NCI-H2029 treated with DMSO at 0.1 percent for 48 hours (cell line): ENCODE data around the gene GLRX5.
"Not testable (repeated sequence)": the region's sequence is repeated elsewhere in the genome, so short reads cannot be mapped to it uniquely, and the experiment has no call there.

ENCODE experiments used
- DNase-seq: peaks from one replicate; lab custom pipeline; 2025; lab: John Stamatoyannopoulos, UW

The GLRX5 gene

GRCh38 chr14:95559203-95559602 lies 24.4 kb downstream of the GLRX5 start:
- no peak for DNase-seq

- peak; percentile 30 for DNase-seq
Observed at GRCh38 chr14:95561001-95561412, 26.2 kb downstream of the GLRX5 start.

GRCh38 chr14:95562892-95563685 lies 28.2 kb downstream of the GLRX5 start:
- no peak for DNase-seq

- DNase-seq = no peak
Observed at GRCh38 chr14:95564060-95564459, 29.2 kb downstream of the GLRX5 start.

GRCh38 chr14:95569440-95569839 lies 34.6 kb downstream of the GLRX5 start:
- DNase-seq = no peak

- no peak for DNase-seq
Observed at GRCh38 chr14:95573313-95573712, 38.5 kb downstream of the GLRX5 start.

- no peak for DNase-seq
Observed at GRCh38 chr14:95575840-95576473, 41.1 kb downstream of the GLRX5 start.

GRCh38 chr14:95577067-95577800 lies 42.4 kb downstream of the GLRX5 start:
- no peak for DNase-seq

- no peak for DNase-seq
Observed at GRCh38 chr14:95577870-95578269, 43.0 kb downstream of the GLRX5 start.

- DNase-seq = not testable (repeated sequence)
Observed at GRCh38 chr14:95583836-95584617, 49.2 kb downstream of the GLRX5 start.

GRCh38 chr14:95585953-95586620 lies 51.2 kb downstream of the GLRX5 start:
- DNase-seq = no peak

- DNase-seq = not testable (repeated sequence)
Observed at GRCh38 chr14:95591182-95591581, 56.3 kb downstream of the GLRX5 start.
